ENCODE results near the gene PA2G4. TPM values are rescaled to one million over a fixed set of nuclear protein-coding genes. Genes with fewer than 3 reads are reported as not detected.
A peak's percentile ranks its signal among the peaks of the same experiment; 100 is the strongest.

Gene PA2G4
- total and polyA plus RNA-seq, 4 donors = 56.8 to 148 (median 68.6) TPM

DNA sequence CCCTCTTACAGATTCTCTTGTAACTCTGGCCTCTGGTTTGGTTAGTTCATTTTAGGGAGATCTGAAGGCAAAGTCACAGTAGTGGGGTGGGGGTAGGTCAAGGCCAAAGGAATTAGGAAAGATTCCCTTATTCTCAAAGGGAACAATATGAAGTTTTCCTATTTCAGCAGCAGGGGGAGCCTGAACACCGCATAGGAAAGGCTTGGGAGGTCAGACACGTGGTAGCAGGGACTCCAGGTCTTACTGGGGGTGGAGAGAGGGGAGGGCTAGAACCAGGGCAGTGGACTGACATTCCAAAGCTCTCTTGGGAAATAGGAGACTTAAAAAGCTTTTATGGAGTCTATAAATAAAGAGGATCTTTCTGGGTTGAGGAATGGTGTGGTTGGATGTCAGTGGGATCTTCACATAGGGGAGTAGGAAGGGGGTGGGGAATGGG lies 15.0 kb downstream of the PA2G4 start:
- TF ChIP-seq SP1 (IDR thresholded peaks at IDR 0.05) = peak; percentile 68
- TF ChIP-seq NR2F2 (IDR thresholded peaks at IDR 0.05) = peak; percentile 89
- TF ChIP-seq JUND (IDR thresholded peaks at IDR 0.05) = peak in 1 of 2 donors; percentile 28
- peak; percentile 46 for TF ChIP-seq FOXA1 (IDR thresholded peaks at IDR 0.05)
- TF ChIP-seq EGR1 (IDR thresholded peaks at IDR 0.05; ENCODE audit: low read depth in 2 of 2) = no peak
- peak; percentile 65 to 68 for TF ChIP-seq HNF4A (conservative IDR thresholded peaks at IDR 0.05)
- peak; percentile 58 for TF ChIP-seq YY1 (IDR thresholded peaks at IDR 0.05)
- TF ChIP-seq RAD21 (IDR thresholded peaks at IDR 0.05) = peak; percentile 99
- TF ChIP-seq, protein P1, sequence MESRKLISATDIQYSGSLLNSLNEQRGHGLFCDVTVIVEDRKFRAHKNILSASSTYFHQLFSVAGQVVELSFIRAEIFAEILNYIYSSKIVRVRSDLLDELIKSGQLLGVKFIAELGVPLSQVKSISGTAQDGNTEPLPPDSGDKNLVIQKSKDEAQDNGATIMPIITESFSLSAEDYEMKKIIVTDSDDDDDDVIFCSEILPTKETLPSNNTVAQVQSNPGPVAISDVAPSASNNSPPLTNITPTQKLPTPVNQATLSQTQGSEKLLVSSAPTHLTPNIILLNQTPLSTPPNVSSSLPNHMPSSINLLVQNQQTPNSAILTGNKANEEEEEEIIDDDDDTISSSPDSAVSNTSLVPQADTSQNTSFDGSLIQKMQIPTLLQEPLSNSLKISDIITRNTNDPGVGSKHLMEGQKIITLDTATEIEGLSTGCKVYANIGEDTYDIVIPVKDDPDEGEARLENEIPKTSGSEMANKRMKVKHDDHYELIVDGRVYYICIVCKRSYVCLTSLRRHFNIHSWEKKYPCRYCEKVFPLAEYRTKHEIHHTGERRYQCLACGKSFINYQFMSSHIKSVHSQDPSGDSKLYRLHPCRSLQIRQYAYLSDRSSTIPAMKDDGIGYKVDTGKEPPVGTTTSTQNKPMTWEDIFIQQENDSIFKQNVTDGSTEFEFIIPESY (IDR thresholded peaks at IDR 0.05) = peak; percentile 32
- TF ChIP-seq FOXA2 (IDR thresholded peaks at IDR 0.05) = no peak
- TF ChIP-seq GABPA (IDR thresholded peaks at IDR 0.05 in 1 of 2, conservative IDR thresholded peaks at IDR 0.05 in 1 of 2) = peak in 1 of 2 donors; percentile 62
- TF ChIP-seq, protein P2, sequence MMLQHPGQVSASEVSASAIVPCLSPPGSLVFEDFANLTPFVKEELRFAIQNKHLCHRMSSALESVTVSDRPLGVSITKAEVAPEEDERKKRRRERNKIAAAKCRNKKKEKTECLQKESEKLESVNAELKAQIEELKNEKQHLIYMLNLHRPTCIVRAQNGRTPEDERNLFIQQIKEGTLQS (IDR thresholded peaks at IDR 0.05) = peak; percentile 20
- no peak for TF ChIP-seq HNF4G (IDR thresholded peaks at IDR 0.05)
- TF ChIP-seq, protein P3, sequence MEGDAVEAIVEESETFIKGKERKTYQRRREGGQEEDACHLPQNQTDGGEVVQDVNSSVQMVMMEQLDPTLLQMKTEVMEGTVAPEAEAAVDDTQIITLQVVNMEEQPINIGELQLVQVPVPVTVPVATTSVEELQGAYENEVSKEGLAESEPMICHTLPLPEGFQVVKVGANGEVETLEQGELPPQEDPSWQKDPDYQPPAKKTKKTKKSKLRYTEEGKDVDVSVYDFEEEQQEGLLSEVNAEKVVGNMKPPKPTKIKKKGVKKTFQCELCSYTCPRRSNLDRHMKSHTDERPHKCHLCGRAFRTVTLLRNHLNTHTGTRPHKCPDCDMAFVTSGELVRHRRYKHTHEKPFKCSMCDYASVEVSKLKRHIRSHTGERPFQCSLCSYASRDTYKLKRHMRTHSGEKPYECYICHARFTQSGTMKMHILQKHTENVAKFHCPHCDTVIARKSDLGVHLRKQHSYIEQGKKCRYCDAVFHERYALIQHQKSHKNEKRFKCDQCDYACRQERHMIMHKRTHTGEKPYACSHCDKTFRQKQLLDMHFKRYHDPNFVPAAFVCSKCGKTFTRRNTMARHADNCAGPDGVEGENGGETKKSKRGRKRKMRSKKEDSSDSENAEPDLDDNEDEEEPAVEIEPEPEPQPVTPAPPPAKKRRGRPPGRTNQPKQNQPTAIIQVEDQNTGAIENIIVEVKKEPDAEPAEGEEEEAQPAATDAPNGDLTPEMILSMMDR (IDR thresholded peaks at IDR 0.05; ENCODE audit: low read depth, low read length, missing input control) = peak; percentile 88
- peak; percentile 80 for TF ChIP-seq RXRA (IDR thresholded peaks at IDR 0.05)
- TF ChIP-seq, protein P4, sequence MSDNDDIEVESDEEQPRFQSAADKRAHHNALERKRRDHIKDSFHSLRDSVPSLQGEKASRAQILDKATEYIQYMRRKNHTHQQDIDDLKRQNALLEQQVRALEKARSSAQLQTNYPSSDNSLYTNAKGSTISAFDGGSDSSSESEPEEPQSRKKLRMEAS (IDR thresholded peaks at IDR 0.05) = peak; percentile 83
- TF ChIP-seq TAF1 (conservative IDR thresholded peaks at IDR 0.05) = no peak
- TF ChIP-seq, protein P5, sequence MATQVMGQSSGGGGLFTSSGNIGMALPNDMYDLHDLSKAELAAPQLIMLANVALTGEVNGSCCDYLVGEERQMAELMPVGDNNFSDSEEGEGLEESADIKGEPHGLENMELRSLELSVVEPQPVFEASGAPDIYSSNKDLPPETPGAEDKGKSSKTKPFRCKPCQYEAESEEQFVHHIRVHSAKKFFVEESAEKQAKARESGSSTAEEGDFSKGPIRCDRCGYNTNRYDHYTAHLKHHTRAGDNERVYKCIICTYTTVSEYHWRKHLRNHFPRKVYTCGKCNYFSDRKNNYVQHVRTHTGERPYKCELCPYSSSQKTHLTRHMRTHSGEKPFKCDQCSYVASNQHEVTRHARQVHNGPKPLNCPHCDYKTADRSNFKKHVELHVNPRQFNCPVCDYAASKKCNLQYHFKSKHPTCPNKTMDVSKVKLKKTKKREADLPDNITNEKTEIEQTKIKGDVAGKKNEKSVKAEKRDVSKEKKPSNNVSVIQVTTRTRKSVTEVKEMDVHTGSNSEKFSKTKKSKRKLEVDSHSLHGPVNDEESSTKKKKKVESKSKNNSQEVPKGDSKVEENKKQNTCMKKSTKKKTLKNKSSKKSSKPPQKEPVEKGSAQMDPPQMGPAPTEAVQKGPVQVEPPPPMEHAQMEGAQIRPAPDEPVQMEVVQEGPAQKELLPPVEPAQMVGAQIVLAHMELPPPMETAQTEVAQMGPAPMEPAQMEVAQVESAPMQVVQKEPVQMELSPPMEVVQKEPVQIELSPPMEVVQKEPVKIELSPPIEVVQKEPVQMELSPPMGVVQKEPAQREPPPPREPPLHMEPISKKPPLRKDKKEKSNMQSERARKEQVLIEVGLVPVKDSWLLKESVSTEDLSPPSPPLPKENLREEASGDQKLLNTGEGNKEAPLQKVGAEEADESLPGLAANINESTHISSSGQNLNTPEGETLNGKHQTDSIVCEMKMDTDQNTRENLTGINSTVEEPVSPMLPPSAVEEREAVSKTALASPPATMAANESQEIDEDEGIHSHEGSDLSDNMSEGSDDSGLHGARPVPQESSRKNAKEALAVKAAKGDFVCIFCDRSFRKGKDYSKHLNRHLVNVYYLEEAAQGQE (IDR thresholded peaks at IDR 0.05) = peak; percentile 54
- Histone ChIP-seq H3K27ac (ENCODE audit: low read depth in 1 of 2, low read length in 2 of 2) (peak overlapping the region; percentile 71 to 89), H3K4me1 (ENCODE audit: control insufficient read depth in 4 of 4, insufficient read depth in 4 of 4, low read length in 3 of 4) (peaks cover 34 to 61% (median 49%) of the 10 kb centered on the region in 4 donors), H3K4me3 (ENCODE audit: low read depth in 1 of 3, low read length in 3 of 3) (peak overlapping the region in 1 of 3 donors; percentile 74), H3K36me3 (ENCODE audit: control insufficient read depth in 4 of 4, insufficient read depth in 3 of 4, low read depth in 1 of 4, low read length in 3 of 4) (no peaks in the 10 kb centered on the region), H3K9me3 (ENCODE audit: control insufficient read depth in 4 of 4, low read length in 3 of 4) (no peaks in the 10 kb centered on the region), H3K27me3 (ENCODE audit: control insufficient read depth in 4 of 4, insufficient read depth in 4 of 4, low read length in 3 of 4) (no peaks in the 10 kb centered on the region), H3K9ac (ENCODE audit: low read depth in 1 of 2, low read length in 2 of 2) (peak overlapping the region; percentile 51 to 63)
- peak; percentile 64 for DNase-seq (ENCODE audit: low spot score)
- WGBS = 0% methylated on average over 2 of the region's 2 CpGs

Data from liver (tissue), 9 donors.